ENCODE data around the gene TAX1BP1.

DNA sequence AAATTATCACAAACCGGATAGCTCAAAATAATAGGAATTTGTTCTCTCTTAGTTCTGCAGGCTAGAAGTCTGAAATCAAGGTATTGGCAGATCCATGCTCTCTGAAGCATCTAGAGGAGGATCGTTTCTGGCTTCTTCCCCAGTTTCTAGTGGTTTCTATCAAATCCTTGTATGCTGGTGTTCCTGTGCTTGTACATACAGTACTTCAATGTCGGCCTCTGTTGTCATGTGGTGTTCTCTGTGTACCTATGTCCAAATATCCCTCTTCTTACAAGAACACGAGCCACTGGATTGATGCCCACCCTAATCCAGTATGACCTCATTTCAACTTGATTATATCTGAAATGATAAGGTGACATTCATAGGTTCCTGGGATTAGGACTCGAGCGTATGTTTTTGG lies 9.8 kb upstream of the TAX1BP1 start:
- TF ChIP-seq, protein P1, sequence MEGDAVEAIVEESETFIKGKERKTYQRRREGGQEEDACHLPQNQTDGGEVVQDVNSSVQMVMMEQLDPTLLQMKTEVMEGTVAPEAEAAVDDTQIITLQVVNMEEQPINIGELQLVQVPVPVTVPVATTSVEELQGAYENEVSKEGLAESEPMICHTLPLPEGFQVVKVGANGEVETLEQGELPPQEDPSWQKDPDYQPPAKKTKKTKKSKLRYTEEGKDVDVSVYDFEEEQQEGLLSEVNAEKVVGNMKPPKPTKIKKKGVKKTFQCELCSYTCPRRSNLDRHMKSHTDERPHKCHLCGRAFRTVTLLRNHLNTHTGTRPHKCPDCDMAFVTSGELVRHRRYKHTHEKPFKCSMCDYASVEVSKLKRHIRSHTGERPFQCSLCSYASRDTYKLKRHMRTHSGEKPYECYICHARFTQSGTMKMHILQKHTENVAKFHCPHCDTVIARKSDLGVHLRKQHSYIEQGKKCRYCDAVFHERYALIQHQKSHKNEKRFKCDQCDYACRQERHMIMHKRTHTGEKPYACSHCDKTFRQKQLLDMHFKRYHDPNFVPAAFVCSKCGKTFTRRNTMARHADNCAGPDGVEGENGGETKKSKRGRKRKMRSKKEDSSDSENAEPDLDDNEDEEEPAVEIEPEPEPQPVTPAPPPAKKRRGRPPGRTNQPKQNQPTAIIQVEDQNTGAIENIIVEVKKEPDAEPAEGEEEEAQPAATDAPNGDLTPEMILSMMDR (IDR thresholded peaks at IDR 0.05): no peak
- TF ChIP-seq POLR2A (IDR thresholded peaks at IDR 0.05): no peak
